Measurements from ENCODE around the gene PROB1. TPM values are rescaled to one million over a fixed set of nuclear protein-coding genes. Genes with fewer than 3 reads are reported as not detected.
A peak's percentile ranks its signal among the peaks of the same experiment; 100 is the strongest.

PROB1 gene
- total and polyA plus RNA-seq, 2 of the 8 experiments (the other 6 are each of a cell fraction or from before 2014, with no cell fraction given): 0.89 to 3.1 TPM

DNA sequence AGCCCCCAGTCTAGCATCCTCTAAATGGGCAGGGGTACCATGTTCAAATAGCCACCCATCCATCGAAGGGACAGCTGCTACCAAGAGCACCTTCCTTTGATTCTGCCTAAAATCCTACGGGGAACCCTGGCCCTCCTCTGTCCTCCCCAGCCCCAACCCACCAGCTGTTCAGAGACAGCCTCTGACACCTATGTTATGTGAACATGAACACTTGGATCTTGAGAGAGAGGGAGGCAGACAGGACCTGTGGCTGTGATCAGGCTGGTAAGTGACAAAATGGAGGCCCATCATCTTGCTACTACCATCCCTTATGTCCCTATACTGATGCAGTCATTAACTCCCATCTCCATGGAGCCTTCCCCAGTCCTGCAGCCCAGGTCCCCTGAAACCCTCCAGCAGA, 20.0 kb downstream of the PROB1 start:
- Histone ChIP-seq H3K79me1 (ENCODE audit: low read depth, low read length) (peaks cover 2% of the 10 kb centered on the region; the same call in 1 of the 2 replicates), H3K4ac (replicated peaks; ENCODE audit: insufficient read length, low read depth, low read length) (no peak overlapping the region), H3K4me1 (replicated peaks in 1 of 4; ENCODE audit: control insufficient read depth in 3 of 4, insufficient read depth in 4 of 4, low read length in 3 of 4) (peaks cover 0 to 8% (median 0%) of the 10 kb centered on the region in 4 experiments; a peak in 2 of 7 replicates), H4K20me1 (replicated peaks in 1 of 2; ENCODE audit: control insufficient read depth in 1 of 2, insufficient read depth in 2 of 2, low read length in 2 of 2) (peaks cover 2 to 3% of the 10 kb centered on the region in 2 experiments), H3K79me2 (ENCODE audit: control insufficient read depth in 1 of 2, insufficient read depth in 2 of 2, low read length in 2 of 2) (no peaks in the 10 kb centered on the region), H3K27ac (ENCODE audit: low read depth, low read length) (no peak overlapping the region), H3K27me3 (replicated peaks in 1 of 4; ENCODE audit: control insufficient read depth in 3 of 4, extremely low read depth in 1 of 4, insufficient read depth in 3 of 4, low read length in 3 of 4) (no peaks in the 10 kb centered on the region), H2BK20ac (ENCODE audit: low read length) (no peak overlapping the region), H2BK12ac (ENCODE audit: low read depth, low read length) (no peak overlapping the region), H4K5ac (ENCODE audit: insufficient read length, low read depth, low read length) (no peak overlapping the region), H4K8ac (ENCODE audit: extremely low read depth, insufficient read depth, low read length) (no peak overlapping the region), H3K23me2 (ENCODE audit: low read depth, low read length) (no peaks in the 10 kb centered on the region), H3K4me3 (ENCODE audit: extremely low read depth in 1 of 4, insufficient read depth in 2 of 4, low read depth in 3 of 4, low read length in 4 of 4) (no peak overlapping the region), H3K18ac (ENCODE audit: extremely low read depth, low read length) (no peak overlapping the region), H3K9me3 (ENCODE audit: insufficient read depth in 2 of 2, low read depth in 1 of 2, low read length in 1 of 2) (no peaks in the 10 kb centered on the region), H2BK120ac (replicated peaks; ENCODE audit: low read depth, low read length) (no peak overlapping the region), H2AK5ac (ENCODE audit: low read depth, low read length) (no peak overlapping the region), H3K56ac (replicated peaks; ENCODE audit: insufficient read length, low read depth, low read length) (no peak overlapping the region), H3K36me3 (ENCODE audit: control insufficient read depth in 2 of 4, insufficient read depth in 4 of 4, low read length in 3 of 4) (peaks cover 0 to 18% (median 8%) of the 10 kb centered on the region in 4 experiments; a peak in 4 of 8 replicates), H3K14ac (ENCODE audit: insufficient read length) (no peak overlapping the region), H2AFZ (ENCODE audit: low read length) (no peak overlapping the region), H3K9ac (replicated peaks in 1 of 4; ENCODE audit: extremely low read depth in 1 of 4, low read depth in 3 of 4, low read length in 3 of 4) (no peak overlapping the region), H2BK5ac (ENCODE audit: low read depth, low read length) (no peak overlapping the region), H2BK15ac (ENCODE audit: low read length) (no peak overlapping the region), H4K91ac (replicated peaks; ENCODE audit: insufficient read length, low read length) (no peak overlapping the region), H3K23ac (ENCODE audit: insufficient read length) (no peak overlapping the region), H3K4me2 (ENCODE audit: insufficient read depth in 1 of 2, low read depth in 2 of 2, low read length in 2 of 2) (no peak overlapping the region)
- ChIA-PET POLR2A (ENCODE audit: partially characterized antibody) (interaction anchor here (0.9 to 3.9 kb wide), 10 partner anchors 12 to 81 kb away, joined by 3 to 16 read pairs (median 6); partner anchors contain the start of genes MATR3, MZB1 and PAIP2), CTCF (ENCODE audit: partially characterized antibody) (interaction anchor here (0.7 to 1.3 kb wide), 5 partner anchors 13 to 33 kb away, joined by 3 to 4 read pairs (median 3); partner anchors contain the start of gene MZB1)
- no peak for FAIRE-seq
- 86% methylated on average over 2 of the region's 2 CpGs; no CpG with 5 or more reads in 1 of the 2 experiments for WGBS, 2 experiments (ENCODE audit: extremely low coverage in 1 of 2, insufficient coverage in 1 of 2, insufficient read length in 1 of 2, insufficient replicate concordance in 2 of 2, low coverage in 1 of 2, low lambda C conversion rate in 2 of 2, missing lambda C conversion rate in 1 of 2)
- no peak for DNase-seq (ENCODE audit: low read depth in 1 of 2, low spot score in 2 of 2)
- no peak for TF ChIP-seq RFX5 (IDR thresholded peaks at IDR 0.05; ENCODE audit: borderline replicate concordance, low read depth, low read length)
- TF ChIP-seq ASH2L (IDR thresholded peaks at IDR 0.05; ENCODE audit: low read length): no peak
- no peak for TF ChIP-seq RXRA (IDR thresholded peaks at IDR 0.05; ENCODE audit: insufficient read depth, low read depth, low read length)
- TF ChIP-seq PHF8 (conservative IDR thresholded peaks at IDR 0.05; ENCODE audit: low read depth, low read length): no peak
- no peak for TF ChIP-seq CREB1 (IDR thresholded peaks at IDR 0.05)
- TF ChIP-seq RAD21 (IDR thresholded peaks at IDR 0.05 in 1 of 2, conservative IDR thresholded peaks at IDR 0.05 in 1 of 2; ENCODE audit: low read depth in 2 of 2, low read length in 2 of 2): peak in 1 of 2 experiments; percentile 6; a peak in 1 of 4 replicates
- no peak for TF ChIP-seq BACH1 (IDR thresholded peaks at IDR 0.05; ENCODE audit: low read length)
- no peak for TF ChIP-seq EP300 (IDR thresholded peaks at IDR 0.05; ENCODE audit: borderline replicate concordance in 1 of 2, low read depth in 2 of 2, low read length in 2 of 2)
- no peak for TF ChIP-seq SRF (IDR thresholded peaks at IDR 0.05; ENCODE audit: low read depth, low read length)
- no peak for TF ChIP-seq SP1 (IDR thresholded peaks at IDR 0.05; ENCODE audit: low read depth, low read length)
- TF ChIP-seq SIX5 (IDR thresholded peaks at IDR 0.05; ENCODE audit: low read depth, low read length): no peak
- no peak for TF ChIP-seq CBX8 (IDR thresholded peaks at IDR 0.05; ENCODE audit: borderline replicate concordance, low read depth, low read length)
- no peak for TF ChIP-seq TBP (IDR thresholded peaks at IDR 0.05; ENCODE audit: low read depth, low read length)
- no peak for TF ChIP-seq SAP30 (IDR thresholded peaks at IDR 0.05; ENCODE audit: insufficient read depth, insufficient replicate concordance, low read length)
